DOHH2 (cell line): ENCODE results near the gene CHKA.

ENCODE experiments used
- CTCF ChIP-seq: fragments of 200-600 bp; sonication (generic); IDR thresholded peaks from one replicate; pipeline ENCODE4 v1.5.1; 2014; ENCODE audit warnings: antibody characterized with exemption, mild to moderate bottlenecking, low read depth, low read length; ENCODE audit not compliant: poor library complexity, severe bottlenecking
- EZH2phosphoT487 ChIP-seq: fragments of 200-600 bp; sonication (generic); IDR thresholded peaks from 2 replicates; pipeline ENCODE4 v1.6.1; 2017; ENCODE audit warnings: borderline replicate concordance, mild to moderate bottlenecking, antibody characterized with exemption, low read length, moderate library complexity, mixed read lengths

GRCh38 chr11:68167474-68167873 is 46.3 kb upstream of the CHKA start:
- no peak for TF ChIP-seq CTCF
- no peak for TF ChIP-seq EZH2phosphoT487
